Left ventricle myocardium inferior (tissue), 1 donor: ENCODE results near the gene MT1B. TPM values are rescaled to one million over a fixed set of nuclear protein-coding genes. Genes with fewer than 3 reads are reported as not detected.

Experiments used
- DNase-seq: peaks from one replicate; pipeline ENCODE4 v3.0.0-alpha.2; 2020
- H3K27ac ChIP-seq: fragments of 200-600 bp; replicated peaks from 2 replicates; pipeline ENCODE4 v1.8.0; 2021
- H3K27me3 ChIP-seq: fragments of 200-600 bp; 2 replicates; pipeline ENCODE4 v1.8.0; 2021; ENCODE audit warnings: low read depth
- H3K36me3 ChIP-seq: fragments of 200-600 bp; 2 replicates; pipeline ENCODE4 v1.8.0; 2021
- H3K4me1 ChIP-seq: fragments of 200-600 bp; 2 replicates; pipeline ENCODE4 v1.8.0; 2021
- H3K4me3 ChIP-seq: fragments of 200-600 bp; 2 replicates; pipeline ENCODE4 v1.8.0; 2021; ENCODE audit warnings: mild to moderate bottlenecking, moderate library complexity
- H3K9me3 ChIP-seq: fragments of 200-600 bp; replicated peaks from 2 replicates; pipeline ENCODE4 v1.8.0; 2021
- CTCF ChIP-seq: fragments of 200-600 bp; IDR thresholded peaks from 2 replicates; pipeline ENCODE4 v1.8.0; 2021; ENCODE audit warnings: antibody characterized with exemption, mild to moderate bottlenecking, borderline replicate concordance
- intact Hi-C: fragments of 100-400 bp; cut with micrococcal nuclease; formaldehyde crosslinking; loops from one replicate; pipeline ENCODE4 v1.11.0; 2022
- total RNA-seq: library from RNA; stranded (reverse); fragmentation: NEBNext Ultra II Directional; extraction: Animal tissue kit (Norgen Biotek cat#: 25700); gene quantifications from one replicate; pipeline ENCODE4 v1.2.1, GENCODE V29; 2021
- donor health status: DM: no; HTN: yes; CAD: no; lungs with severe emphysema.

The MT1B gene
- total RNA-seq, 1 donor from 2014 or later, result not detected

GRCh38 chr16:56684926-56685590, 33.4 kb downstream of the MT1B start:
- intact Hi-C loops, result no loop called here
- no peaks in the 10 kb centered on the region for H3K27me3 ChIP-seq
- H3K27ac ChIP-seq, result peak overlapping the region; percentile 94
- peaks cover 54% of the 10 kb centered on the region for H3K4me1 ChIP-seq
- H3K36me3 ChIP-seq, result no peaks in the 10 kb centered on the region
- no peak for TF ChIP-seq CTCF
- H3K9me3 ChIP-seq, result peaks cover 7% of the 10 kb centered on the region
- H3K4me3 ChIP-seq, result peak overlapping the region; percentile 80
- no peak for DNase-seq

- Histone ChIP-seq H3K27me3 (no peaks in the 10 kb centered on the region), H3K36me3 (no peaks in the 10 kb centered on the region), H3K27ac (no peak overlapping the region), H3K9me3 (peaks cover 7% of the 10 kb centered on the region), H3K4me1 (peaks cover 37% of the 10 kb centered on the region), H3K4me3 (no peak overlapping the region)
- TF ChIP-seq CTCF, result no peak
- intact Hi-C loops, result no loop called here
- no peak for DNase-seq
These were observed 35.1 kb downstream of the MT1B start for GRCh38 chr16:56686758-56687157.

- Histone ChIP-seq H3K36me3 (no peaks in the 10 kb centered on the region), H3K27ac (no peak overlapping the region), H3K4me1 (peaks cover 27% of the 10 kb centered on the region), H3K27me3 (no peaks in the 10 kb centered on the region), H3K4me3 (no peak overlapping the region), H3K9me3 (peaks cover 7% of the 10 kb centered on the region)
- TF ChIP-seq CTCF, result no peak
- DNase-seq, result no peak
- intact Hi-C loops, result no loop called here
These were observed 37.1 kb downstream of the MT1B start for GRCh38 chr16:56688762-56689161.

- Histone ChIP-seq H3K36me3 (no peaks in the 10 kb centered on the region), H3K4me1 (peaks cover 22% of the 10 kb centered on the region), H3K27me3 (no peaks in the 10 kb centered on the region), H3K27ac (no peak overlapping the region), H3K9me3 (peaks cover 7% of the 10 kb centered on the region), H3K4me3 (no peak overlapping the region)
- intact Hi-C loops, result no loop called here
- no peak for TF ChIP-seq CTCF
- DNase-seq, result no peak
These were observed 37.5 kb downstream of the MT1B start for GRCh38 chr16:56689171-56689570.

GRCh38 chr16:56690420-56691122, 38.9 kb downstream of the MT1B start:
- H3K9me3 ChIP-seq, result peaks cover 7% of the 10 kb centered on the region
- H3K4me3 ChIP-seq, result no peak overlapping the region
- H3K27ac ChIP-seq, result no peak overlapping the region
- intact Hi-C loops, result no loop called here
- no peaks in the 10 kb centered on the region for H3K36me3 ChIP-seq
- H3K27me3 ChIP-seq, result no peaks in the 10 kb centered on the region
- peaks cover 8% of the 10 kb centered on the region for H3K4me1 ChIP-seq
- no peak for DNase-seq
- TF ChIP-seq CTCF, result no peak
